Endothelial cell of umbilical vein (primary cell): ENCODE data around the gene GPR26. TPM values are rescaled to one million over a fixed set of nuclear protein-coding genes. Genes with fewer than 3 reads are reported as not detected.

ENCODE experiments used
- BruUV-seq: library from RNA; stranded (reverse); fragments of 400-500 nt; replicated peaks from 2 replicates; lab custom pipeline; 2021; lab: Mats Ljungman, UMichigan
- CTCF ChIA-PET: fragments of 300-600, 350-600 bp; sonication (Branson Sonifier 250); formaldehyde crosslinking; loops from one replicate; lab custom pipeline; 2021; ENCODE audit warnings: antibody characterized with exemption, inconsistent platforms; lab: Charles Lee
- POLR2A ChIA-PET: fragments of 300-600, 350-600 bp; sonication (Branson Sonifier 250); formaldehyde crosslinking; loops from one replicate; lab custom pipeline; 2021; ENCODE audit warnings: antibody characterized with exemption, inconsistent platforms; lab: Charles Lee
- DNase-seq: peaks from one replicate; pipeline ENCODE4 v3.0.0-alpha.2; 2011; ENCODE audit warnings: low read depth, low spot score
- FAIRE-seq: peaks from 2 replicates; lab custom pipeline; 2011; peaks lifted over from hg19 to GRCh38; lab: Jason Lieb, UNC
- H2AFZ ChIP-seq: 2 replicates; pipeline ENCODE4 v1.6.0; 2012; ENCODE audit warnings: low read depth, low read length, control low read depth, inconsistent platforms
- H3K27ac ChIP-seq: 2 replicates; pipeline ENCODE4 v1.5.1; 2011; ENCODE audit warnings: low read depth, mild to moderate bottlenecking, control low read depth, low read length, moderate library complexity; ENCODE audit not compliant: insufficient read depth
- H3K27me3 ChIP-seq, 2 experiments: 2 replicates each; pipeline versions ENCODE4 v1.6.0 to v1.6.1; 2011; ENCODE audit warnings: low read length in 2 of 2, mixed read lengths in 1 of 2; ENCODE audit not compliant: control insufficient read depth in 2 of 2, insufficient read depth in 2 of 2
- H3K36me3 ChIP-seq, 2 experiments: 2 replicates in 1 of 2; 3 replicates in 1 of 2; pipeline ENCODE4 v1.5.1; 2011; ENCODE audit warnings: low read length in 2 of 2, mild to moderate bottlenecking in 1 of 2, moderate library complexity in 1 of 2; ENCODE audit not compliant: control insufficient read depth in 2 of 2, insufficient read depth in 2 of 2; ENCODE audit errors: extremely low read depth in 1 of 2
- H3K4me1 ChIP-seq: 3 replicates; pipeline ENCODE4 v1.5.1; 2011; ENCODE audit warnings: mild to moderate bottlenecking, low read length; ENCODE audit not compliant: control insufficient read depth, insufficient read depth; ENCODE audit errors: extremely low read depth
- H3K4me2 ChIP-seq: 2 replicates; pipeline ENCODE4 v1.6.1; 2011; ENCODE audit warnings: low read length, control low read depth, mixed read lengths; ENCODE audit not compliant: insufficient read depth
- H3K4me3 ChIP-seq, 3 experiments: fragments of 200-600 bp in 1 of 3; sonication (generic), shearing (Covaris generic) in 1 of 3; replicated peaks in 1 of 3; 2 replicates each; pipeline ENCODE4 v1.5.1; 2011 to 2016; ENCODE audit warnings: control low read depth in 3 of 3, low read length in 3 of 3, mild to moderate bottlenecking in 2 of 3, inconsistent platforms in 1 of 3, low read depth in 1 of 3, moderate library complexity in 1 of 3; ENCODE audit not compliant: insufficient read depth in 1 of 3
- H3K79me2 ChIP-seq: 2 replicates; pipeline ENCODE4 v1.6.0; 2012; ENCODE audit warnings: low read length, inconsistent platforms; ENCODE audit not compliant: control insufficient read depth, insufficient read depth
- H3K9ac ChIP-seq: replicated peaks from 2 replicates; pipeline ENCODE3; 2011; ENCODE audit warnings: low read length, control low read depth; ENCODE audit not compliant: insufficient read depth; ENCODE audit errors: extremely low read depth
- H3K9me1 ChIP-seq: replicated peaks from 3 replicates; pipeline ENCODE4 v1.6.0; 2011; ENCODE audit warnings: mild to moderate bottlenecking, low read length; ENCODE audit not compliant: control insufficient read depth, insufficient read depth; ENCODE audit errors: extremely low read depth
- H3K9me3 ChIP-seq: replicated peaks from 2 replicates; pipeline ENCODE4 v1.5.1; 2012; ENCODE audit warnings: low read length, inconsistent platforms; ENCODE audit not compliant: control insufficient read depth, insufficient read depth
- H4K20me1 ChIP-seq: replicated peaks from 2 replicates; pipeline ENCODE3; 2011; ENCODE audit warnings: mild to moderate bottlenecking, low read length; ENCODE audit not compliant: control insufficient read depth, insufficient read depth; ENCODE audit errors: extremely low read depth
- EZH2 ChIP-seq: IDR thresholded peaks from 2 replicates; pipeline ENCODE4 v1.6.1; 2012; ENCODE audit warnings: borderline replicate concordance, low read depth, mild to moderate bottlenecking, moderate library complexity, low read length, inconsistent platforms; ENCODE audit not compliant: severe bottlenecking
- FOS ChIP-seq: IDR thresholded peaks from 2 replicates; pipeline ENCODE4 v1.6.1; 2011; ENCODE audit warnings: mild to moderate bottlenecking, low read length, moderate library complexity, borderline replicate concordance; ENCODE audit not compliant: insufficient read depth
- GATA2 ChIP-seq: IDR thresholded peaks from 2 replicates; pipeline ENCODE4 v1.7.0; 2011; ENCODE audit warnings: low read depth, mild to moderate bottlenecking, moderate library complexity, mixed read lengths, low read length; ENCODE audit not compliant: insufficient read length, insufficient read depth
- JUN ChIP-seq: IDR thresholded peaks from 2 replicates; pipeline ENCODE4 v1.6.1; 2011; ENCODE audit warnings: borderline replicate concordance, low read depth; ENCODE audit not compliant: insufficient read length, insufficient read depth
- MYC ChIP-seq: IDR thresholded peaks from one replicate; pipeline ENCODE4 v1.6.1; 2011; ENCODE audit warnings: mild to moderate bottlenecking, low read depth, low read length
- POLR2A ChIP-seq: IDR thresholded peaks from 2 replicates; pipeline ENCODE4 v1.6.1; 2012; ENCODE audit warnings: low read depth, mild to moderate bottlenecking, control low read depth, low read length
- POLR2AphosphoS5 ChIP-seq: IDR thresholded peaks from 2 replicates; pipeline ENCODE4 v1.6.1; 2012; ENCODE audit warnings: low read depth, mild to moderate bottlenecking, control low read depth, low read length, moderate library complexity; ENCODE audit not compliant: insufficient read depth
- dilution Hi-C: fragments of 300-500 bp; cut with MboI; formaldehyde crosslinking; loops from one replicate; pipeline ENCODE4 v1.15.0; 2019; ENCODE audit warnings: low sequenced_read_pairs; ENCODE audit not compliant: extremely low pct_ligation_motif_present
- intact Hi-C: fragments of 100-400 bp; cut with micrococcal nuclease; formaldehyde crosslinking; loops from one replicate; pipeline ENCODE4 v1.10.0; 2022
- polyA plus RNA-seq, 4 experiments: library from polyadenylated mRNA; depleted of rRNA in 3 of 4; stranded (reverse) in 3 of 4; unstranded in 1 of 4; fragments of >200 nt; gene quantifications; 2 replicates each; pipeline versions ENCODE4 v1.2.1 to v1.2.3, GENCODE V29; 2011 to 2012; ENCODE audit warnings: missing spikeins in 1 of 4
- total RNA-seq: library from RNA; stranded (reverse); gene quantifications from 2 replicates; pipeline ENCODE4 v1.2.3, GENCODE V29; 2021
- TF ChIP-seq, protein P1 (sequence below), 2 donors: IDR thresholded peaks; 1 replicate in 1 of 2; 2 replicates in 1 of 2; pipeline ENCODE4 v1.5.1; 2011; ENCODE audit warnings: low read length in 2 of 2, mild to moderate bottlenecking in 2 of 2, moderate library complexity in 2 of 2, control low read depth in 1 of 2, inconsistent platforms in 1 of 2, low read depth in 1 of 2; ENCODE audit not compliant: insufficient read depth in 1 of 2; ENCODE audit errors: extremely low read depth in 1 of 2
- TF ChIP-seq, protein P2 (sequence below): IDR thresholded peaks from 2 replicates; pipeline ENCODE4 v1.6.1; 2011; ENCODE audit not compliant: insufficient read depth, insufficient read length

The GPR26 gene
- total and polyA plus RNA-seq, 2 donors (not counting 3 experiments of a cell fraction or from before 2014, with no cell fraction given) = not detected

DNA sequence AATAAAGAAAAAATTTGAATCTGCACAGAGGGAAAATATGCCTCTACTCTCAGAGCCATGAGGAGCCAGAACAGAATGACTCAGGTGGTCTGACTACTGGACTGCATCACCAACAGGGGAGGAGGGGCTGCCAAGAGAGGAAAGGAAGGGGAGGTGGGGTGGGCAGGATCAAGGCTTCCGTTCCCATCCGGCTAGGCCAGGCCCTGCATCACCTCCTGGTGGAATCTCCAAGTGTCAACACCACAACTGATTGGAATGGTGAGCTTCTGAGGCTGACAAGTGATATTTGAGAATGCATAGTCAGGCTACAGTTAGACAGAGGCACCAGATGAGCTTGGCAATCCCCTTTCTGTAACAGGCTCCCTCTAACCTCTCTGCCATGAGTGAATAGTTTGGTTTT is 10.4 kb upstream of the GPR26 start:
- intact Hi-C loops = no loop called here
- no peaks in the 10 kb centered on the region for H3K4me1 ChIP-seq
- dilution Hi-C loops = no loop called here
- ChIA-PET POLR2A (no interaction called here), CTCF (no interaction called here)
- TF ChIP-seq GATA2 (no peak), FOS (no peak), JUN (no peak), POLR2A (no peak), MYC (no peak), EZH2 (no peak), POLR2AphosphoS5 (no peak)
- TF ChIP-seq, protein P1, sequence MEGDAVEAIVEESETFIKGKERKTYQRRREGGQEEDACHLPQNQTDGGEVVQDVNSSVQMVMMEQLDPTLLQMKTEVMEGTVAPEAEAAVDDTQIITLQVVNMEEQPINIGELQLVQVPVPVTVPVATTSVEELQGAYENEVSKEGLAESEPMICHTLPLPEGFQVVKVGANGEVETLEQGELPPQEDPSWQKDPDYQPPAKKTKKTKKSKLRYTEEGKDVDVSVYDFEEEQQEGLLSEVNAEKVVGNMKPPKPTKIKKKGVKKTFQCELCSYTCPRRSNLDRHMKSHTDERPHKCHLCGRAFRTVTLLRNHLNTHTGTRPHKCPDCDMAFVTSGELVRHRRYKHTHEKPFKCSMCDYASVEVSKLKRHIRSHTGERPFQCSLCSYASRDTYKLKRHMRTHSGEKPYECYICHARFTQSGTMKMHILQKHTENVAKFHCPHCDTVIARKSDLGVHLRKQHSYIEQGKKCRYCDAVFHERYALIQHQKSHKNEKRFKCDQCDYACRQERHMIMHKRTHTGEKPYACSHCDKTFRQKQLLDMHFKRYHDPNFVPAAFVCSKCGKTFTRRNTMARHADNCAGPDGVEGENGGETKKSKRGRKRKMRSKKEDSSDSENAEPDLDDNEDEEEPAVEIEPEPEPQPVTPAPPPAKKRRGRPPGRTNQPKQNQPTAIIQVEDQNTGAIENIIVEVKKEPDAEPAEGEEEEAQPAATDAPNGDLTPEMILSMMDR (IDR thresholded peaks at IDR 0.05; ENCODE audit: extremely low read depth in 1 of 2, insufficient read depth in 1 of 2, low read depth in 1 of 2, low read length in 2 of 2) = no peak
- TF ChIP-seq, protein P2, sequence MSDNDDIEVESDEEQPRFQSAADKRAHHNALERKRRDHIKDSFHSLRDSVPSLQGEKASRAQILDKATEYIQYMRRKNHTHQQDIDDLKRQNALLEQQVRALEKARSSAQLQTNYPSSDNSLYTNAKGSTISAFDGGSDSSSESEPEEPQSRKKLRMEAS = no peak
- DNase-seq = no peak
- H4K20me1 ChIP-seq = no peaks in the 10 kb centered on the region
- H2AFZ ChIP-seq = no peak overlapping the region
- H3K27me3 ChIP-seq = no peaks in the 10 kb centered on the region
- H3K27ac ChIP-seq = no peak overlapping the region
- BruUV-seq = no TSS peak
- no peaks in the 10 kb centered on the region for H3K36me3 ChIP-seq
- no peaks in the 10 kb centered on the region for H3K79me2 ChIP-seq
- H3K4me3 ChIP-seq = no peak overlapping the region
- H3K9me3 ChIP-seq = no peaks in the 10 kb centered on the region
- no peak overlapping the region for H3K4me2 ChIP-seq
- H3K9ac ChIP-seq = no peak overlapping the region
- FAIRE-seq = no peak
- no peaks in the 10 kb centered on the region for H3K9me1 ChIP-seq
